Left hindlimb (tissue), 1 donor: ENCODE data around the gene CES3.
A peak's percentile ranks its signal among the peaks of the same experiment; 100 is the strongest.
"Not testable (repeated sequence)": the region's sequence is repeated elsewhere in the genome, so short reads cannot be mapped to it uniquely, and the experiment has no call there.

Source experiments
- DNase-seq: peaks from one replicate; pipeline ENCODE4 v3.0.0-alpha.2; 2018

The CES3 gene

GRCh38 chr16:66927918-66928649, 33.0 kb upstream of the CES3 start:
- no peak for DNase-seq

- no peak for DNase-seq
Observed at GRCh38 chr16:66928702-66929388, 32.2 kb upstream of the CES3 start.

GRCh38 chr16:66930189-66930588, 30.9 kb upstream of the CES3 start:
- DNase-seq, result no peak

GRCh38 chr16:66931665-66932064, 29.4 kb upstream of the CES3 start:
- no peak for DNase-seq

GRCh38 chr16:66932076-66932475, 29.0 kb upstream of the CES3 start:
- DNase-seq, result no peak

GRCh38 chr16:66933776-66934137, 27.3 kb upstream of the CES3 start:
- no peak for DNase-seq

GRCh38 chr16:66934138-66934838, 26.8 kb upstream of the CES3 start, which contains the start of gene CIAO2B:
CIAO2B (minus strand) TSS chr16:66934402; CDS start chr16:66934364, 38 bp downstream.
- peak; percentile 91 for DNase-seq

- DNase-seq, result not testable (repeated sequence)
Observed at GRCh38 chr16:66934839-66935313, 26.2 kb upstream of the CES3 start.

GRCh38 chr16:66935314-66936011, 25.6 kb upstream of the CES3 start, which contains the start of gene CES2:
CES2 (plus strand) TSS chr16:66935516; CDS start chr16:66935636, 120 bp downstream.
- no peak for DNase-seq

GRCh38 chr16:66936462-66936861, 24.6 kb upstream of the CES3 start:
- no peak for DNase-seq

- DNase-seq, result no peak
Observed at GRCh38 chr16:66936889-66937554, 24.0 kb upstream of the CES3 start.

- peak; percentile 0 for DNase-seq
Observed at GRCh38 chr16:66937725-66938337, 23.2 kb upstream of the CES3 start.

GRCh38 chr16:66939366-66939765, 21.7 kb upstream of the CES3 start:
- DNase-seq, result no peak

GRCh38 chr16:66940236-66940635, 20.8 kb upstream of the CES3 start:
- DNase-seq, result no peak

GRCh38 chr16:66942981-66943380, 18.1 kb upstream of the CES3 start:
- DNase-seq, result peak; percentile 13

- no peak for DNase-seq
Observed at GRCh38 chr16:66943426-66944053, 17.5 kb upstream of the CES3 start.

GRCh38 chr16:66944054-66944441, 17.0 kb upstream of the CES3 start:
- DNase-seq, result no peak

- DNase-seq, result not testable (repeated sequence)
Observed at GRCh38 chr16:66944971-66945370, 16.1 kb upstream of the CES3 start.

- DNase-seq, result peak; percentile 12
Observed at GRCh38 chr16:66945939-66946338, 15.1 kb upstream of the CES3 start.

GRCh38 chr16:66946541-66946940, 14.5 kb upstream of the CES3 start:
- DNase-seq, result no peak

- no peak for DNase-seq
Observed at GRCh38 chr16:66946974-66947301, 14.1 kb upstream of the CES3 start.
